ENCODE data around the gene HDAC9.

The HDAC9 gene

DNA sequence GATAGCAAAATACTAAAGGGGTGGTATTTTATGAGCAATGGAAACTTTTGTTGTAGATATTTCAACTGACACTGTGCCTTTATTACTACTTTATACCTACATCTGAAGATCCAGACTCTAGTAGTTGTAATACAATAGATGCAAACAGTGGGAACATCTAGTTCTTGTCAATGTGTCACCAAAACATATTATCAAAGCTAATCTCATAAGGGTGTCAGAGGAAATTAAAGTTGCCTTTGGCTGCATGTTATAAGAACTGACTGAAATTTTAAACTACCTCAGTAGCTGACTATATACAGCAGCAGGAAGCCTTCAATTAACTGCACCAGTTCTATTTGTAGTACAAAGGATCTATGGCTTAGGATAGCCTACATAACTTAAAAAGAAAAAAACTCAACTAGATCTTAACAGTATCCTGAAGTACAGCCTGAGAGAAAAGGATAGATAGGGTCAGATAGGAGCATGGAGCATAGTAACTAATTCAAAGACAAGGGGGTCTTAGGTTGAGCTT is 30.9 kb downstream of the HDAC9 start:
- DNase-seq: no peak

DNA sequence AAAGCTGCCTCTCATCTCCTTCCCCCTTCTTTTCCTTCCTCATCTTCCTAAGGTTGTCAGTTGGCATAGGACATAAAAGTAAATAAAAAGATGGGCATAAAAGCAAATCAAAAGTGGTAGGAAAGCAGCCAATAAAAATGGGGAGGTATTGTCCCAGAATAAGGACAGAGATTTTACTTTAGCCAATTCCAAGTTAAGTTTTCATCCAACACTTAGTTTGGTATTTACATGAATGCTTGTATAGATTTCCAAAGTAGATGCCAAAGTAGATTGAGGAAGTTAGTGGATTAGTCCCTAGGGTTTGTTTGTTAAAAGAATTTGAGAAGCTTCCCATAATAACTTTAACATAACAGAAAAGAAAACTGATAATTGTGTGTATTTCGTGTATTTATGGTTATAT is 33.7 kb downstream of the HDAC9 start:
- no peak for DNase-seq

DNA sequence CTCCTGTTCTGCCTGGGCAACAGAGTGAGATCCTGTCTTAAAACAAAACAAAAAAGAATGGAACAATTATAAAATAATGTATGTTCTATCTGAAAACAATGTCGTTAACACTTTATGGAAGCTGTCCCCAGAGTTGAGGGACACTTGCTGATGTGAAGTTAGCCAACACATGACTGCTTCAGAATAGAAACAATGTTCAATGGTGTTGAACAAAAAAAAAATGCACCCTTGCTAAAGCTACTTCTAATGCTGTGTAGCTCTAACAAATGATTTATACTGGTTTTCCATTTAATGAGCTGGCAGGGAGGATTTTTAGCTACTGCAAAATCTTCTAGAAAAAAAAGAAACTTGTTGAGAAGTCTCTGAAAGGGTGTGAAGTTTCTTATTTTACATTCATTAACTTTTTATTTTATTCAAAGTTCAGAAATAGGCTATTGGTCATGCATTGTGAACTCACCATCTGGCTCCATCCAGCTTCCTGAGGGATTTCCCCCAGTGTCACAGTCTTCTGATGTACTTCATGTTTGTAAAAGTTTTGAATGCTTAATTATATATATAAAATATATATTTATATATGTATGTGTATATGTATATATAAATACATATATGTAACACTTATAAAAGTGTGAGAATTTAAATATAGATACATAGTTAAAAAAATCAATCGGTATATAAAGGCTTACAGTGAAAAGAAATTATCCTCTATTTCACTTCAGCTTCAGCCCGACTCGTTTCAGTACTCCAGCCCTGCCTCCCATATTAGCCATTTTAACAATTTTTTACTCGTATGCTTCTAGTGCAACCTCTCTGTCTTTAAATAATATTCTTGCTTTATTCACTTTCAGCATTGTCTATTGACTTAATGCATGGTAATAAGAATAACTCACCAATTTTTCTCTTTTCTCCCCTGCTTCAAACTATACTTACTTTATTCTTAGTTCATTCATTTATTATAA is 35.0 kb downstream of the HDAC9 start:
- peak; percentile 58 to 72 (median 67) for DNase-seq

DNA sequence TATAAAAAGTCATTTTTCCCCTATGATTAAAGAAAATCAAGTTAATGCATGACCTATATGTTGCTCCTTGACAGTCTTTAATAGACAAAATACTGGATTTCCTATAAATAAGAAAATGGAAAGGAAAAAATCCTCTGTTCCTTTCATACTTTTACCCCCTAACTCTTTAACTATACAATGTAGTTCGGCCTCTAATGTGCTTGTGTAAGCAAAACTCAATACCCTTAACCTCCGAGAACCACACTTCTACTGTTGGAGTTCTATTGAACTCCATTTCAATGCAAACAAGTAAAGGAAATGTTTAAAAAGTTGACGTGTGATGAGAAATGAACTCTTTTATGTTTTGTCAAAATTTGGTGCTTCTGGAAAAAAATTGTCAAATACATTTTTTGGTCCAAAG is 36.0 kb downstream of the HDAC9 start:
- DNase-seq: no peak

DNA sequence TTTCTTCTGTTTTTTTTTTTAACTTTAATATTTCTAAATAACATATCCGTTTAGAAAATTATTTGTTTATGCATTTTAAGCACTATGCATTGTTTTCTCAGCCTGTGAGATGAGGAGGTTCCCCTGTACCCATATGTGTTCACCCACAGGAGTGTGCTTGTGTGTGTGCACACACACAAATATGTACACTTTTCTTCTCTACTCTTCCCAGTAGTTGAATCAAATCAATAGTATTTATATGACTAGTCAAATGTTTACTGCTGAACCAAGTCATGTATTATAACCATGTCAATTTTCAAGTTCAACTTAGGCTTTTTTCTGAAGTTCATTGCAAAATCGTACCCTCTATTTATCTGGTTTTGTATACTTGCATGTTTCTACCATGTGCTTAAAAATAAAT is 37.3 kb downstream of the HDAC9 start:
- no peak for DNase-seq

DNA sequence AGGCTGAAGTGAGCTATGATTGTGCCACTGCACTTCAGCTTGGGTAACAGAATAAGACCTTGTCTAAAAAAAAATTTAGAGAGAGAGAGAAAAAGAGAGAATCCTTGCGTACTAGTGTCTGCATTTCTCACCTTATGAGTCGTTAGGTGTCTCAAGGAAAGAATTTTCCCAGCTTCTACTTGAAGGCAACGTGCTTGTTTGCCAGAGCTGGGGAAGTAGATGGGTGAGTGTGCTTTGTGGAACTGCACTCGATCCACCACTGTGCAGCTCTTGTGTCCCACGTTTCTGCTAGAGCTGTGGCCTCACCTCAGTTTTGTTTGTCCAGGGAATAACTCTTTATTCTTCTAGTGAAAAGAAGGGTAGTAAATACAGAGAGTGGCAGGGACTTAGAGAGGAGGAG is 38.9 kb downstream of the HDAC9 start:
- DNase-seq: no peak

- DNase-seq: no peak
These were observed 40.4 kb downstream of the HDAC9 start for GRCh38 chr7:18535810-18536415.

DNA sequence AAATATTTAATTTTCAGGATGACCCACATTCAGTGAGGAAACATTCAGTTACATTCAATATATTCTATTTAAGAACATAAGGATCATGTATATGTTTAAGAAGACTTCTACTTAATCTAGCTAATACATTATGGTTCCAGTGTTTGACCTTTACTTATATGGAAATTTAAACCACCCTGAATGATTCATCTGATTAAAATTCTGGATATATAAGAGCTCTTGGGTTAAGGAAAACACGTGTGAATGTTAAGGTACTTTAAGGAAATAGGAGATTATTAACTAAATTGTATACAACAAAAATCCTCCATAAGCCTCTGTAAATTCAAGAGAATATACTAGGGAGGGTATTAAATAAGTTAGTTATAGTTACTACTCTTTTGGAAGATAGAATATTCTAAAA is 40.9 kb downstream of the HDAC9 start:
- no peak for DNase-seq

- DNase-seq: peak; percentile 7 to 59 (median 32)
These were observed 43.2 kb downstream of the HDAC9 start for GRCh38 chr7:18538554-18539250.

- no peak for DNase-seq
These were observed 44.8 kb downstream of the HDAC9 start for GRCh38 chr7:18540396-18540795.

- DNase-seq: no peak
These were observed 45.8 kb downstream of the HDAC9 start for GRCh38 chr7:18541181-18541870.

DNA sequence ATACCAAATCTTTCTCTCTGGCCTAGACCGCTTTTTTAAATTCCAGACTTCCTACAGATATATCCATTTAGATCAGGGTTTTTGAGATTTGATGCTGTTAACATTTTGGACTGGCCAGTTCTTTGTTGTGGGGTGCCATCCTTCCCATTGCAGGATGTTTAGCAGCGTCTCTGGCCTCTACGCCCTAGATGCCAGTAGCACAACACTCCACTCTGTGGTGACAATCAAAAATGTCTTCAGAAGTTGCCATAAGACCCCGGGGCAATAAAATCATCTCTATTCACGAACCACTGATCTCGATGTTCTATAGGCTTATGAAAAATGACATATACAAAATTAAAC is 46.3 kb downstream of the HDAC9 start:
- DNase-seq: no peak

GRCh38 chr7:18546576-18546975 is 51.0 kb downstream of the HDAC9 start:
- DNase-seq: no peak

- no peak for DNase-seq
These were observed 52.1 kb downstream of the HDAC9 start for GRCh38 chr7:18547509-18548187.

DNA sequence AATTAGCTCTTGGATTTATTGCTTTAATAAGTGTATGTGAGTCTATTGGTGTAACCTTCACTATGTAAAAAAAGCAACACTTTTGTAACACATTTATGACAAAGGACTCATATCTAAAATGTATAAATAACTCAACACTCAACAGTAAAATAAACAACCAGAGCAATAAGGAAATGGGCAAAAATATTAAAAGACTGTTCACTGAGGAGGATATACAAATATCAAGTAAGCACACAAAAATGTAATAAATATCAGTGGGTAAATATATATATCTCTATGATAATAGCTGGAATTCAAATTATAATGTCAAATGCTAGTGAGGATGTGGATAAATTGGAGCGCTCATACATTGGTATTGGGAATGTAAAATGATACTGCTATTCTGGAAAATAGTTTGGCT is 53.0 kb downstream of the HDAC9 start:
- DNase-seq: no peak

GRCh38 chr7:18550574-18550973 is 55.0 kb downstream of the HDAC9 start:
- no peak for DNase-seq

- DNase-seq: peak; percentile 45 to 75 (median 68)
These were observed 56.9 kb downstream of the HDAC9 start for GRCh38 chr7:18552316-18552916.

GRCh38 chr7:18552943-18553604 is 57.5 kb downstream of the HDAC9 start:
- no peak for DNase-seq

DNA sequence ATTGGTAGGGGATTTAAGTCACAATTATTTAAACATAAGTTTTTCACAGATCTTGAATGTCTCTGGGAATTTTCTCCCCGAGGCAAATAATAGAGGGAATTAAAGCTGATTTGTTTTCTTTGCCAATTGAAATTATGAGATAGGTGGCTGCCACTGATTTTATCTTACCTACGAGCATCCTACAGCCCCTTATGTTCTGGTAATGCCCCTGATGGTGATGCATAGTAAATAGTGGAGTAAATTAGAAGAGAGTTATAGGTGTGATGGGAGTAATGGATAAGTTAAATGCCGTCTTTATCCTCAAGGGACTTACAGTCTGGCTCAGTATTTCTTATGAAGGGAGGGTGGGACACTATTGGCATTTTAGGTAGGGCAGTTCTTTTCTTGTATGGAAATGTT is 58.1 kb downstream of the HDAC9 start:
- no peak for DNase-seq

DNA sequence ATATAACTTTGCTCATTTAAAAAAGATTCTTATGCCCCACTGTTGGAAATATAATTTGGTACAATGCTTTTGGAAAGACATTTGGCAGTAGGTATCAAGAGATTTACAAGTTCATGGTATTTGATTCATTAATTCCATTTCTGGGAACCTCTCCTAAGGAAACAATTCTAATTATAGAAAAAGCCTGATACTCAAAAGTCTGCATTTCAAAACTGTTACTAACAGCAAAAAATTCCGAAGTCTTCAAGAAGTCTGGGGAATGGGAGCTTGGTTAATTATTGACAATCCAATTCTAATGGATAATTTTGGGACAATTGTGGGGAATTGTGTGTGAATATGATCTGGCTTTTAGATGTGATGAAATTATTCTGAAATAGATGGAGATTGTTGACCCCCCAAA is 59.6 kb downstream of the HDAC9 start:
- DNase-seq: no peak

- no peak for DNase-seq
These were observed 60.4 kb downstream of the HDAC9 start for GRCh38 chr7:18555968-18556367.

Data from suppressor macrophage treated with lipopolysaccharide for 1 hour (primary cell).